ENCODE results near the gene CYP24A1.

The CYP24A1 gene

GRCh38 chr20:54133434-54134427 is 40.1 kb downstream of the CYP24A1 start:
- Histone ChIP-seq H3K27ac (replicated peaks; ENCODE audit: low read length) (no peak overlapping the region), H2AFZ (ENCODE audit: low read length) (peak overlapping the region; percentile 3), H3K9me3 (replicated peaks in 1 of 2; ENCODE audit: control insufficient read depth in 2 of 2, insufficient read depth in 1 of 2, low read depth in 1 of 2, low read length in 2 of 2) (no peaks in the 10 kb centered on the region), H2BK5ac (ENCODE audit: low read length) (no peak overlapping the region), H2BK12ac (ENCODE audit: low read length) (no peak overlapping the region), H3K4me2 (ENCODE audit: insufficient read depth, low read length, poor library complexity, severe bottlenecking) (no peak overlapping the region), H3K23ac (ENCODE audit: low read depth, low read length, poor library complexity) (no peak overlapping the region), H3K14ac (ENCODE audit: low read length) (no peak overlapping the region), H4K91ac (ENCODE audit: low read depth, low read length, poor library complexity) (no peak overlapping the region), H4K8ac (ENCODE audit: low read depth, low read length) (no peak overlapping the region), H3K36me3 (replicated peaks in 1 of 2; ENCODE audit: control insufficient read depth in 2 of 2, insufficient read depth in 2 of 2, low read length in 2 of 2) (no peaks in the 10 kb centered on the region), H3K9ac (ENCODE audit: low read depth, low read length, poor library complexity) (no peak overlapping the region), H3K4me3 (ENCODE audit: low read length in 2 of 2) (no peak overlapping the region), H3K4me1 (ENCODE audit: control insufficient read depth in 2 of 2, insufficient read depth in 1 of 2, low read depth in 1 of 2, low read length in 2 of 2) (peaks cover 4 to 12% of the 10 kb centered on the region in 2 donors), H3K27me3 (ENCODE audit: control insufficient read depth in 3 of 3, insufficient read depth in 3 of 3, low read depth in 1 of 3, low read length in 3 of 3) (peaks cover 0 to 9% (median 0%) of the 10 kb centered on the region in 3 experiments), H3K79me1 (ENCODE audit: low read depth, low read length) (no peaks in the 10 kb centered on the region), H2BK15ac (ENCODE audit: low read length) (no peak overlapping the region), H2BK120ac (ENCODE audit: low read depth, low read length) (no peak overlapping the region), H3K4ac (ENCODE audit: low read length) (no peak overlapping the region), H2AK5ac (ENCODE audit: low read depth, low read length) (no peak overlapping the region), H3K18ac (ENCODE audit: low read length) (no peak overlapping the region)
- WGBS, 2 donors (ENCODE audit: extremely low coverage in 2 of 2, insufficient read length in 2 of 2, insufficient replicate concordance in 1 of 2) = no CpG with 5 or more reads among the region's 6 CpGs
- no peak for DNase-seq (ENCODE audit: low spot score)

GRCh38 chr20:54132612-54133433 is 41.0 kb downstream of the CYP24A1 start:
- DNase-seq (ENCODE audit: low spot score) = peak; percentile 35
- Histone ChIP-seq H3K4me2 (ENCODE audit: insufficient read depth, low read length, poor library complexity, severe bottlenecking) (no peak overlapping the region), H3K4me1 (ENCODE audit: control insufficient read depth in 2 of 2, insufficient read depth in 1 of 2, low read depth in 1 of 2, low read length in 2 of 2) (peaks cover 4 to 12% of the 10 kb centered on the region in 2 donors), H2BK120ac (ENCODE audit: low read depth, low read length) (no peak overlapping the region), H3K18ac (ENCODE audit: low read length) (no peak overlapping the region), H2BK12ac (ENCODE audit: low read length) (no peak overlapping the region), H4K91ac (ENCODE audit: low read depth, low read length, poor library complexity) (no peak overlapping the region), H4K8ac (ENCODE audit: low read depth, low read length) (no peak overlapping the region), H2AK5ac (ENCODE audit: low read depth, low read length) (no peak overlapping the region), H3K14ac (ENCODE audit: low read length) (no peak overlapping the region), H3K23ac (ENCODE audit: low read depth, low read length, poor library complexity) (no peak overlapping the region), H3K27me3 (ENCODE audit: control insufficient read depth in 3 of 3, insufficient read depth in 3 of 3, low read depth in 1 of 3, low read length in 3 of 3) (peaks cover 0 to 9% (median 0%) of the 10 kb centered on the region in 3 experiments), H3K9ac (ENCODE audit: low read depth, low read length, poor library complexity) (no peak overlapping the region), H3K79me1 (ENCODE audit: low read depth, low read length) (no peaks in the 10 kb centered on the region), H2AFZ (ENCODE audit: low read length) (peak overlapping the region; percentile 3), H3K9me3 (replicated peaks in 1 of 2; ENCODE audit: control insufficient read depth in 2 of 2, insufficient read depth in 1 of 2, low read depth in 1 of 2, low read length in 2 of 2) (no peaks in the 10 kb centered on the region), H2BK15ac (ENCODE audit: low read length) (no peak overlapping the region), H3K36me3 (replicated peaks in 1 of 2; ENCODE audit: control insufficient read depth in 2 of 2, insufficient read depth in 2 of 2, low read length in 2 of 2) (no peaks in the 10 kb centered on the region), H3K4ac (ENCODE audit: low read length) (no peak overlapping the region), H3K27ac (replicated peaks; ENCODE audit: low read length) (no peak overlapping the region), H2BK5ac (ENCODE audit: low read length) (no peak overlapping the region), H3K4me3 (ENCODE audit: low read length in 2 of 2) (no peak overlapping the region)
- WGBS, 2 donors (ENCODE audit: extremely low coverage in 2 of 2, insufficient read length in 2 of 2, insufficient replicate concordance in 1 of 2) = no CpG with 5 or more reads among the region's 6 CpGs

- Histone ChIP-seq H3K18ac (ENCODE audit: low read length) (peak overlapping the region; percentile 39), H3K4me3 (ENCODE audit: low read length in 2 of 2) (no peak overlapping the region), H2BK12ac (ENCODE audit: low read length) (no peak overlapping the region), H3K4me1 (ENCODE audit: control insufficient read depth in 2 of 2, insufficient read depth in 1 of 2, low read depth in 1 of 2, low read length in 2 of 2) (peaks cover 4 to 12% of the 10 kb centered on the region in 2 donors), H3K36me3 (replicated peaks in 1 of 2; ENCODE audit: control insufficient read depth in 2 of 2, insufficient read depth in 2 of 2, low read length in 2 of 2) (no peaks in the 10 kb centered on the region), H3K14ac (ENCODE audit: low read length) (no peak overlapping the region), H2AK5ac (ENCODE audit: low read depth, low read length) (no peak overlapping the region), H4K91ac (ENCODE audit: low read depth, low read length, poor library complexity) (no peak overlapping the region), H2AFZ (ENCODE audit: low read length) (no peak overlapping the region), H3K9ac (ENCODE audit: low read depth, low read length, poor library complexity) (no peak overlapping the region), H2BK5ac (ENCODE audit: low read length) (no peak overlapping the region), H2BK15ac (ENCODE audit: low read length) (no peak overlapping the region), H3K4me2 (ENCODE audit: insufficient read depth, low read length, poor library complexity, severe bottlenecking) (no peak overlapping the region), H4K8ac (ENCODE audit: low read depth, low read length) (no peak overlapping the region), H2BK120ac (ENCODE audit: low read depth, low read length) (no peak overlapping the region), H3K27me3 (ENCODE audit: control insufficient read depth in 3 of 3, insufficient read depth in 3 of 3, low read depth in 1 of 3, low read length in 3 of 3) (peaks cover 0 to 9% (median 0%) of the 10 kb centered on the region in 3 experiments), H3K4ac (ENCODE audit: low read length) (no peak overlapping the region), H3K9me3 (replicated peaks in 1 of 2; ENCODE audit: control insufficient read depth in 2 of 2, insufficient read depth in 1 of 2, low read depth in 1 of 2, low read length in 2 of 2) (no peaks in the 10 kb centered on the region), H3K27ac (replicated peaks; ENCODE audit: low read length) (peak overlapping the region; percentile 5), H3K23ac (ENCODE audit: low read depth, low read length, poor library complexity) (no peak overlapping the region), H3K79me1 (ENCODE audit: low read depth, low read length) (no peaks in the 10 kb centered on the region)
- WGBS, 2 donors (ENCODE audit: extremely low coverage in 2 of 2, insufficient read length in 2 of 2, insufficient replicate concordance in 1 of 2) = no CpG with 5 or more reads among the region's 8 CpGs
- no peak for DNase-seq (ENCODE audit: low spot score)
Measured at GRCh38 chr20:54131675-54132611, 41.8 kb downstream of the CYP24A1 start.

All from neuronal stem cell (in vitro differentiated cells).